ENCODE measurements around the gene CACNA1A. TPM values are rescaled to one million over a fixed set of nuclear protein-coding genes. Genes with fewer than 3 reads are reported as not detected.

The CACNA1A gene
- total RNA-seq, 1 donor, result 0.21 TPM

DNA sequence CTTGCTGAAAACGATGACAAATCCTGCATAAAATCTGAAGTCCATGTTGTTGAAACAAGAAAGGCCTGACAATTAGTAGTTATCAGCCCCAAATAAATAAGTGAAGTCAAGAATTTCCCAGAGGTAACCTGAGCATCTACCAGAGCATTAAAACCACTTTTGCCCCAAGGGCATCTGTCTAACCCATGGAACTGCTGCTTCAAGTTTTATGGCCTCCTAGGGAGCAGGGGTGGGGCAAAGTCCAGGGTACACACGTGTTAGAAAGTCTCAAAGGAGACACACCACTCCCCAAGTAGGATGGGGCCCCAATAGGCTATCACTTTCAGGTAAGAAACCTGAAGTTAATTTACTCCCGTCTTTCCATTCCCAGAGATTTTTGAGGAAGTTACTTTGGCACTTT is 81.1 kb downstream of the CACNA1A start:
- H3K27me3 ChIP-seq (ENCODE audit: insufficient read depth, low read length), result peaks cover 2% of the 10 kb centered on the region
- no peaks in the 10 kb centered on the region for H3K9me3 ChIP-seq (ENCODE audit: low read depth, low read length)
- no peaks in the 10 kb centered on the region for H3K4me1 ChIP-seq (ENCODE audit: insufficient read depth, low read length)
- no peak overlapping the region for H3K4me3 ChIP-seq (ENCODE audit: low read length)

DNA sequence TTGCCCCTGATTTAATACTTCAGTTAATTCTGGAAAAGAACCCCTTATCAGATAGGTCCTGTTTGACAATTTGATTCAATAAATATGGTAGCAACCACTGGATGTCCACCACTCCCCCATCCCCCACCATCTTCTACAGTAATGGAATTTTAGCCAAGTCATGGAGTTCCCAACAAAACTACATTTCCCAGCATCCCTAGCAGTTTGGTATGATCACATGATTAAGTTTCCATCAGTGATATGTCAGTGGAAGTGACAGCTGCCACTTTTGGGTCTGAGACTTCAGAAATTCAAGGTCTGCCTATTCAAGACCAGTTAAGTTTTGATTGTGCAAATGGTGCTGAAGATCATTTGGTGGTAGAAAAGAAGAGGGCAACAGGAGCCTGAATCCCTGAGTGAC is 85.5 kb downstream of the CACNA1A start:
- Histone ChIP-seq H3K27me3 (ENCODE audit: insufficient read depth, low read length) (no peaks in the 10 kb centered on the region), H3K9me3 (ENCODE audit: low read depth, low read length) (no peaks in the 10 kb centered on the region), H3K4me1 (ENCODE audit: insufficient read depth, low read length) (no peaks in the 10 kb centered on the region), H3K4me3 (ENCODE audit: low read length) (no peak overlapping the region)

DNA sequence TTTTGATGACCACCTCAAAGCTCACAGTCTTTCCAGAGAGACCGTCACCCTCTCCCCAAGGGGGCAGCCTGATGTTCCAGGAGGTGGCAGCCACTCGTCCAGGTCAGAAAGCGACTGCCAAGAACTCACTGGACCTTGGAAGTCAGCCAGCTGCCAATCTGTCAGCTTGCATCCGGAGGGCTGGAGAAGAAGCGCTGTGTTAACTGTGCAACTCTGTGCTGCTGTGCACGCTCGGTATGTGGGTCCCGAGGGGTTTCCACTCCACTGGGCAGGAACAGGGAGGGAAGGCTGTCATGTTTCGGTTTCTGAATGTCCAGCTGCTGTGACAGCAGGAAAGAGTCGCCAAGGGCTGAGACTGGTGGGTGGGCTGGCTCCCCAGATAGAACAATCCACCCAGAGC is 89.2 kb downstream of the CACNA1A start:
- Histone ChIP-seq H3K27me3 (ENCODE audit: insufficient read depth, low read length) (no peaks in the 10 kb centered on the region), H3K4me1 (ENCODE audit: insufficient read depth, low read length) (no peaks in the 10 kb centered on the region), H3K4me3 (ENCODE audit: low read length) (no peak overlapping the region)

DNA sequence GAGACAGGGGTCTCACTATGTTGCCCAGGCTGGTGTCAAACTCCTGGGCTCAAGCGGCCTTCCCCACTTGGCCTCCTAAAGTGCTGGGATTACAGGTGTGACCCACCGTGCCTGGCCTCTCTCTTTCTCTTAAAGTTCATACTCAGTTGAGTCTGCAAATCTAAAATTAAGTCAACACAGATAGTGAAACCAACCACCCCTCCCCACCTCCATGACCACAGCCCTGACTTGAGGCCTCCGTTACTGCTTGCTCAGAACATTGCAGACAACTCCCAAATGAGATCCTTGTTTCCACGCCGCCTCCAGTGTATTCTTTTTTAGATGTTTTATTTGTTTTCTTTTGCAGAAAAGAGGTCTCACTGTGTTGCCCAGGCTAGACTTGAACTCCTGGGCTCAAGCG is 94.4 kb downstream of the CACNA1A start:
- Histone ChIP-seq H3K27me3 (ENCODE audit: insufficient read depth, low read length) (no peaks in the 10 kb centered on the region), H3K9me3 (ENCODE audit: low read depth, low read length) (no peaks in the 10 kb centered on the region), H3K4me1 (ENCODE audit: insufficient read depth, low read length) (no peaks in the 10 kb centered on the region), H3K4me3 (ENCODE audit: low read length) (no peak overlapping the region)

More for the DNA sequence above, 89.2 kb downstream of the CACNA1A start:
- H3K9me3 ChIP-seq (ENCODE audit: low read depth, low read length), result no peaks in the 10 kb centered on the region

- no peaks in the 10 kb centered on the region for H3K27me3 ChIP-seq (ENCODE audit: insufficient read depth, low read length)
- no peaks in the 10 kb centered on the region for H3K4me1 ChIP-seq (ENCODE audit: insufficient read depth, low read length)
- H3K9me3 ChIP-seq (ENCODE audit: low read depth, low read length), result no peaks in the 10 kb centered on the region
- no peak overlapping the region for H3K4me3 ChIP-seq (ENCODE audit: low read length)
Observed at GRCh38 chr19:13410946-13411345, 95.3 kb downstream of the CACNA1A start.

DNA sequence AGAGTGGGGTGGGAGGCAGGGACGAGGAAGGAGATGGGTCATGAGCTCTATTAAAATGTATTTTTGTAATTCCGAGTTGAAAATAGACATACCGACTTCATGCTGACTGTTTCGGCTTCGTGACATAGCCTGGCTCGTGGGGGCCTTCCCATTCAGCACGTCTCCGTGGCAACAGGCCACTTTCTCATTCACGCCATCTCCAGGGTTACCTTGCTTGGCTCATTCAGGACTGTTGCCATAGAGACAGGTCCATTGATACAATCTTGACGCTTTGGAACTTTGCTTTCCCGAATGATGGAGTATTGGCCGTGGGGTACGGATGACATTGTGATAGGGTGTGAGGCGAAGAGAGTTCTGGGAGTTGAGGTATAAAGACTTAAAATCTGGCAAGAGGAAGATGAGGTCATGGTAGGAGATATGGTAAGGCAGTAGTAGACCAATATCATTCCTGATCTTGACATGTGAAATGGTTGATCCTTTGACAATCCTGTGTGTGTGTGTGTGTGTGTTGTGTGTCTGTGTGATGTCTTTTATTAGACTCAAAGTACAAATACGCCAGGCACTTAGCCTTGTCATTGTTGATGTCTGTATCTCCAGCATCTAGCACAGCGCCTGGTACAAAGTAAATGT is 97.3 kb downstream of the CACNA1A start:
- Histone ChIP-seq H3K27me3 (ENCODE audit: insufficient read depth, low read length) (no peaks in the 10 kb centered on the region), H3K4me3 (ENCODE audit: low read length) (no peak overlapping the region), H3K4me1 (ENCODE audit: insufficient read depth, low read length) (no peaks in the 10 kb centered on the region), H3K9me3 (ENCODE audit: low read depth, low read length) (no peaks in the 10 kb centered on the region)

GRCh38 chr19:13404236-13404635 is 102.0 kb downstream of the CACNA1A start:
- no peaks in the 10 kb centered on the region for H3K9me3 ChIP-seq (ENCODE audit: low read depth, low read length)

DNA sequence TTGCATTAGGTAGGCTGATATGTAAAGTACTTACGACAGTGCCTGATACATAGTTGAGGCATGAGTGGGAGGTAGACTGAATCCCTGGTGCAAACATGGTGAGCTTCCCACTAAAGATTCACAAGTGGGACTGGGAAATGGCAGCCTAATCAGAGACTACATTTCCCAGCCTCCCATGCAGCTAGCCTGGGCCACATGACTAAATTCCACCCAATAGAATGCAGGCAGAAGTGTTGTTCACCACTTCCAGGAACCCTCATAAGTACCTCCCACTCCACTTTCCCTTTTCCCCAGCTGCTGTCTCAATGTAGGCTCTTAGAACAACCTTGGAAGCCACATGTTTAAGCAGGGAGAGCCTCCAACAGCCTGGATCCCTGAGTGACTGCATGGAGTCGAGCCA is 104.9 kb downstream of the CACNA1A start:
- Histone ChIP-seq H3K4me1 (ENCODE audit: insufficient read depth, low read length) (peaks cover 13% of the 10 kb centered on the region), H3K4me3 (ENCODE audit: low read length) (no peak overlapping the region), H3K27me3 (ENCODE audit: insufficient read depth, low read length) (no peaks in the 10 kb centered on the region), H3K9me3 (ENCODE audit: low read depth, low read length) (no peaks in the 10 kb centered on the region)

More at GRCh38 chr19:13404236-13404635, 102.0 kb downstream of the CACNA1A start:
- Histone ChIP-seq H3K27me3 (ENCODE audit: insufficient read depth, low read length) (no peaks in the 10 kb centered on the region), H3K4me1 (ENCODE audit: insufficient read depth, low read length) (peaks cover 3% of the 10 kb centered on the region), H3K4me3 (ENCODE audit: low read length) (no peak overlapping the region)

DNA sequence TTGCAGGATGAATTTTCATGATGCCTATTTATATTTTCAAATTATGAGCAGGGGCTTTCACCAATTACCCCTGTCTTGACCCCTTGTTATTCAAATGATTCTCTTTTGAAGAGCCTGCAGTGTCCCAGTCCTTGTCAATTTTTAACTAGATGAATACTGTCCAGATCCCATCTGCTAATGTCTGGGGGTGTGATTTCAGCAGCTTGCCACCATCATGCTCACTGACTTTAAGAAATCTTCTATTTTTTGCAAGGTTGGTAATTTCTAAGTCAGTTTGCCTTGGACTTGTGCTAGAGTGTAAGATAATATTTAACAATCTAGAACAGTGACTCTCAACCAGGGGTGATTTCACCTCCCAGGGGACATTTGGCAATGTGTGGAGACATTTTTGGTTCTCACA is 106.0 kb downstream of the CACNA1A start:
- Histone ChIP-seq H3K27me3 (ENCODE audit: insufficient read depth, low read length) (peaks cover 2% of the 10 kb centered on the region), H3K4me1 (ENCODE audit: insufficient read depth, low read length) (peaks cover 17% of the 10 kb centered on the region), H3K9me3 (ENCODE audit: low read depth, low read length) (no peaks in the 10 kb centered on the region), H3K4me3 (ENCODE audit: low read length) (no peak overlapping the region)

- Histone ChIP-seq H3K4me3 (ENCODE audit: low read length) (no peak overlapping the region), H3K4me1 (ENCODE audit: insufficient read depth, low read length) (peaks cover 17% of the 10 kb centered on the region), H3K27me3 (ENCODE audit: insufficient read depth, low read length) (peaks cover 2% of the 10 kb centered on the region), H3K9me3 (ENCODE audit: low read depth, low read length) (no peaks in the 10 kb centered on the region)
Observed at GRCh38 chr19:13399746-13400145, 106.5 kb downstream of the CACNA1A start.

- Histone ChIP-seq H3K4me1 (ENCODE audit: insufficient read depth, low read length) (peaks cover 17% of the 10 kb centered on the region), H3K9me3 (ENCODE audit: low read depth, low read length) (no peaks in the 10 kb centered on the region), H3K4me3 (ENCODE audit: low read length) (no peak overlapping the region), H3K27me3 (ENCODE audit: insufficient read depth, low read length) (peaks cover 2% of the 10 kb centered on the region)
Observed at GRCh38 chr19:13398780-13399726, 107.2 kb downstream of the CACNA1A start.

DNA sequence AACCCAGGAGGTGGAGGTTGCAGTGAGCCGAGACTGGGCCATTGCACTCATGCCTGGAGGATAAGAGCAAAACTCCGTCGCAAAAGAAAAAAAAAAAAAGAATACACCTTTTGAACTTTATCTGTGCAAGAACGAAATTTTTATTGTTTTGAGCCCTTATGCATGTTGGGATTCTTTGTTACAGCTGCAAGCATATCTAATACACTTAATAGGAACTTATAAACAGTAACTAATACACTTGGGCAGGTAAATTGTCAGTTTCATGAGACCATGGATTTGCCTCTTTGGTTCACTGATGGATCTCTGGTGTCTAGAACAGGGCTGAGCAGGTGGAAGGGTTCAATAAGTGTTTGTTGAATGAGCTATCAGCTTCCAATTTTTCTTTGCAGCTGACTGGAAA is 108.1 kb downstream of the CACNA1A start:
- peaks cover 2% of the 10 kb centered on the region for H3K27me3 ChIP-seq (ENCODE audit: insufficient read depth, low read length)
- no peaks in the 10 kb centered on the region for H3K9me3 ChIP-seq (ENCODE audit: low read depth, low read length)
- no peak overlapping the region for H3K4me3 ChIP-seq (ENCODE audit: low read length)
- H3K4me1 ChIP-seq (ENCODE audit: insufficient read depth, low read length), result peaks cover 17% of the 10 kb centered on the region

DNA sequence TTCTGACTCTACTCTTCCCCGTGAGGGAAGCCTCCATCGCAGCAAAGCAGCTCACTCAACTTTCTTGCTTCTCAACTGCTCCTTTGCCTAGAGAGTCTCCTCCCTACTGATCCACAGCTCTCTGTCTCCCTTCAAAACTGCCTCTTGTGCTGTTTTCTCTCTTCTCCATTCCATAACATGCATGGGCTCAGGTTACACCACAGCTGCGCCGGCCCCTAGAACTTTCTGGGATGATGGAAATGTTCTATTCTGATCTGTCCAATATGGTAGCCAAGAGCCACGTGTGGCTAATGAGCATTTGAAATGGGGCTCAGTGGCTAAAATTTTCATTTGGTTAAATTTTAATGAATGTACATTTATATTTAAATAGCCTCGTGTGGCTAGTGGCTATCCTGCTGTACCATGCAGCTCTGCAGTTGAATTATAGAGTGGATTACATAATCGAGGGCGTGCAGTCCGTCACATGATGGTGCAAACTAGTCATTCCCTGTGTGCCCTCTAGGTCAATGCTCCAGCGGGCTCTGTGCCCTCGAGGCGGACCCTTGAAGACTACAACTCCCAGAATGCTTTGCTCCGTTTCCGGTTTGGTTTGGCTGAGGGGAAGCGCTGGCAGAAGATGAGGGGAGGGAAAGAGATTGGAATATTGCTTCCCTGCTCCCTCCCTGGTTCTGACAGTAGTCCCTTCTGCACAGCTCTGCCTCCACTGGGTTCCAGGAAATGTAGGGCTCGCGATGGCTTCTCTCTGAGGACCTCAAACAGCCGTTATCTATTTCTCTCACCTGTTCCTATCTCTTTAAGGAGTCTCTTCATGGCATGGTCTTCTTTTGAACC is 109.8 kb downstream of the CACNA1A start:
- H3K4me3 ChIP-seq (ENCODE audit: low read length), result no peak overlapping the region
- peaks cover 17% of the 10 kb centered on the region for H3K4me1 ChIP-seq (ENCODE audit: insufficient read depth, low read length)
- peaks cover 2% of the 10 kb centered on the region for H3K27me3 ChIP-seq (ENCODE audit: insufficient read depth, low read length)
- no peaks in the 10 kb centered on the region for H3K9me3 ChIP-seq (ENCODE audit: low read depth, low read length)

DNA sequence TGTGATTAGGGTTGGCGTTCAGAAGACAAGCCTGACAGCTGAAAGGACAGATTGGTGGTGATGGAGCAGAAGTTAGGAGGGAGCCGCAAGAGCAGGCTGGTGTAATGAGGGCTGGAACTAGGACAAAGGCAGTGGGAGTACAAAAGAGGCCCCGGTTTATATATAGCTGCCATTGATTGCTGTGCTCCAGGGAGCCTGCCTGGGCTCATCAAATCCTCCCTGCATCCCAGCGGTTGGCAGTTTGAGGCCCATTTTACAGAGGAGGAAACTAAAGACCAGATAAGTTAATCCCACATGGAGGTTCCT is 123.7 kb downstream of the CACNA1A start:
- Histone ChIP-seq H3K4me3 (ENCODE audit: low read length) (no peak overlapping the region), H3K27me3 (ENCODE audit: insufficient read depth, low read length) (no peaks in the 10 kb centered on the region), H3K9me3 (ENCODE audit: low read depth, low read length) (no peaks in the 10 kb centered on the region), H3K4me1 (ENCODE audit: insufficient read depth, low read length) (no peaks in the 10 kb centered on the region)
